Brain microvascular endothelial cell (primary cell): ENCODE measurements around the gene GALNT8.
A peak's percentile ranks its signal among the peaks of the same experiment; 100 is the strongest.

ENCODE experiments used
- DNase-seq: peaks from one replicate; pipeline ENCODE4 v3.0.0-alpha.2; 2020
- H3K27ac ChIP-seq: fragments of 250-450 bp; sonication (Bioruptor Pico); 2 replicates; pipeline ENCODE4 v1.5.1; 2020; ENCODE audit warnings: mild to moderate bottlenecking, moderate library complexity
- H3K27me3 ChIP-seq: fragments of 250-450 bp; sonication (Bioruptor Pico); replicated peaks from 2 replicates; pipeline ENCODE4 v1.5.1; 2020; ENCODE audit warnings: mild to moderate bottlenecking
- H3K36me3 ChIP-seq: fragments of 250-450 bp; sonication (Bioruptor Pico); replicated peaks from 2 replicates; pipeline ENCODE4 v1.5.1; 2020; ENCODE audit warnings: mild to moderate bottlenecking
- H3K4me3 ChIP-seq: 2 replicates; pipeline ENCODE4 v1.5.1; 2011; ENCODE audit warnings: low read depth, mild to moderate bottlenecking, control low read depth, low read length, moderate library complexity
- CTCF ChIP-seq: IDR thresholded peaks from 2 replicates; pipeline ENCODE4 v1.5.1; 2011; ENCODE audit warnings: low read depth, mild to moderate bottlenecking, moderate library complexity, low read length, control low read depth, inconsistent platforms; ENCODE audit errors: missing control alignments
- in situ Hi-C: cut with HindIII; loops from 2 replicates; pipeline ENCODE4 v1.10.0; 2017; ENCODE audit warnings: low sequenced_read_pairs, low pct_ligation_motif_present

The GALNT8 gene

GRCh38 chr12:4762773-4763172 lies 42.6 kb downstream of the GALNT8 start:
- Histone ChIP-seq H3K27ac (no peak overlapping the region), H3K4me3 (no peak overlapping the region), H3K27me3 (no peaks in the 10 kb centered on the region), H3K36me3 (no peaks in the 10 kb centered on the region)
- DNase-seq = no peak
- in situ Hi-C loops = no loop called here
- TF ChIP-seq CTCF = no peak

- H3K36me3 ChIP-seq = no peaks in the 10 kb centered on the region
- DNase-seq = no peak
- no peaks in the 10 kb centered on the region for H3K27me3 ChIP-seq
- no peak overlapping the region for H3K27ac ChIP-seq
- no peak overlapping the region for H3K4me3 ChIP-seq
- in situ Hi-C loops = no loop called here
- TF ChIP-seq CTCF = peak; percentile 18
Observed at GRCh38 chr12:4763549-4763948, 43.3 kb downstream of the GALNT8 start.

GRCh38 chr12:4766445-4766844 lies 46.2 kb downstream of the GALNT8 start:
- no peak for DNase-seq
- TF ChIP-seq CTCF = no peak
- H3K4me3 ChIP-seq = no peak overlapping the region
- no peak overlapping the region for H3K27ac ChIP-seq
- H3K36me3 ChIP-seq = no peaks in the 10 kb centered on the region
- no peaks in the 10 kb centered on the region for H3K27me3 ChIP-seq
- in situ Hi-C loops = no loop called here

GRCh38 chr12:4767186-4767585 lies 47.0 kb downstream of the GALNT8 start:
- in situ Hi-C loops = no loop called here
- Histone ChIP-seq H3K27me3 (no peaks in the 10 kb centered on the region), H3K4me3 (no peak overlapping the region), H3K27ac (no peak overlapping the region), H3K36me3 (no peaks in the 10 kb centered on the region)
- DNase-seq = no peak
- TF ChIP-seq CTCF = no peak

GRCh38 chr12:4768341-4768740 lies 48.1 kb downstream of the GALNT8 start:
- in situ Hi-C loops = no loop called here
- H3K27ac ChIP-seq = no peak overlapping the region
- no peak for TF ChIP-seq CTCF
- no peaks in the 10 kb centered on the region for H3K36me3 ChIP-seq
- no peak for DNase-seq
- no peaks in the 10 kb centered on the region for H3K27me3 ChIP-seq
- H3K4me3 ChIP-seq = no peak overlapping the region

GRCh38 chr12:4769073-4769472 lies 48.9 kb downstream of the GALNT8 start:
- in situ Hi-C loops = no loop called here
- Histone ChIP-seq H3K27ac (no peak overlapping the region), H3K27me3 (no peaks in the 10 kb centered on the region), H3K36me3 (no peaks in the 10 kb centered on the region), H3K4me3 (no peak overlapping the region)
- no peak for DNase-seq
- TF ChIP-seq CTCF = no peak
